Measurements from ENCODE around the gene TYRO3.

DNA sequence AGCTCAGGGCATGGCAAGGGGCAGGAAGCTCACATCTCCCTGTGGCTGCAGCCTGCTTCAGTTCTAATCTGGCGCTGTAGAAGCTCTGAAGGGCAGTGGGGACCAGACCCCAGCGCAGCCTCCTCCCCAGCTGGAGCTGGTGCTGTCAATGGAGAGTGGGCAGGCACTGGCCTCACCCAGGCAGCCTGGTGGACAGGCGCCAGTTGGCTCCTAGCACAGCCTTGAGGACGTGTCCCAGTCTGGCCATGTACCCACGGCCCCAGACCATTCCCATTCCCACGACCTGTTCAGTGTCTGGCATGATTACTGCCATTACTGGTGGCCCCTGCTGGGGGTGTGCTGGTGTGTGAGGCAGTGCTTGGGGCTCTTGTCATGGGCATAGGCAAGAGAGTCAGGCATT, 16.3 kb downstream of the TYRO3 start:
- TF ChIP-seq, protein P1, sequence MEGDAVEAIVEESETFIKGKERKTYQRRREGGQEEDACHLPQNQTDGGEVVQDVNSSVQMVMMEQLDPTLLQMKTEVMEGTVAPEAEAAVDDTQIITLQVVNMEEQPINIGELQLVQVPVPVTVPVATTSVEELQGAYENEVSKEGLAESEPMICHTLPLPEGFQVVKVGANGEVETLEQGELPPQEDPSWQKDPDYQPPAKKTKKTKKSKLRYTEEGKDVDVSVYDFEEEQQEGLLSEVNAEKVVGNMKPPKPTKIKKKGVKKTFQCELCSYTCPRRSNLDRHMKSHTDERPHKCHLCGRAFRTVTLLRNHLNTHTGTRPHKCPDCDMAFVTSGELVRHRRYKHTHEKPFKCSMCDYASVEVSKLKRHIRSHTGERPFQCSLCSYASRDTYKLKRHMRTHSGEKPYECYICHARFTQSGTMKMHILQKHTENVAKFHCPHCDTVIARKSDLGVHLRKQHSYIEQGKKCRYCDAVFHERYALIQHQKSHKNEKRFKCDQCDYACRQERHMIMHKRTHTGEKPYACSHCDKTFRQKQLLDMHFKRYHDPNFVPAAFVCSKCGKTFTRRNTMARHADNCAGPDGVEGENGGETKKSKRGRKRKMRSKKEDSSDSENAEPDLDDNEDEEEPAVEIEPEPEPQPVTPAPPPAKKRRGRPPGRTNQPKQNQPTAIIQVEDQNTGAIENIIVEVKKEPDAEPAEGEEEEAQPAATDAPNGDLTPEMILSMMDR (IDR thresholded peaks at IDR 0.05), result no peak
- TF ChIP-seq POLR2AphosphoS5 (IDR thresholded peaks at IDR 0.05), result no peak
- TF ChIP-seq POLR2A (IDR thresholded peaks at IDR 0.05), result no peak
